ENCODE results near the gene STX8.

Gene STX8

GRCh38 chr17:9217151-9218056 is 358.2 kb downstream of the STX8 start:
- H3K36me3 ChIP-seq (replicated peaks): no peaks in the 10 kb centered on the region
- H3K27me3 ChIP-seq (replicated peaks): no peaks in the 10 kb centered on the region
- TF ChIP-seq CTCF (IDR thresholded peaks at IDR 0.05; ENCODE audit: low read depth, low read length, missing control alignments): no peak
- in situ Hi-C loops (cut with HindIII; ENCODE audit: low pct_ligation_motif_present, low sequenced_read_pairs): no loop called here
- peak; percentile 43 for DNase-seq
- H3K4me3 ChIP-seq (ENCODE audit: low read depth, low read length): no peak overlapping the region
- H3K27ac ChIP-seq: no peak overlapping the region

- Histone ChIP-seq H3K27ac (no peak overlapping the region), H3K4me3 (ENCODE audit: low read depth, low read length) (no peak overlapping the region), H3K27me3 (replicated peaks) (no peaks in the 10 kb centered on the region), H3K36me3 (replicated peaks) (no peaks in the 10 kb centered on the region)
- in situ Hi-C loops (cut with HindIII; ENCODE audit: low pct_ligation_motif_present, low sequenced_read_pairs): no loop called here
- no peak for TF ChIP-seq CTCF (IDR thresholded peaks at IDR 0.05; ENCODE audit: low read depth, low read length, missing control alignments)
- no peak for DNase-seq
Observed at GRCh38 chr17:9215465-9215864, 360.2 kb downstream of the STX8 start.

- Histone ChIP-seq H3K27me3 (replicated peaks) (no peaks in the 10 kb centered on the region), H3K27ac (no peak overlapping the region), H3K4me3 (ENCODE audit: low read depth, low read length) (no peak overlapping the region), H3K36me3 (replicated peaks) (no peaks in the 10 kb centered on the region)
- in situ Hi-C loops (cut with HindIII; ENCODE audit: low pct_ligation_motif_present, low sequenced_read_pairs): no loop called here
- TF ChIP-seq CTCF (IDR thresholded peaks at IDR 0.05; ENCODE audit: low read depth, low read length, missing control alignments): no peak
- DNase-seq: no peak
Observed at GRCh38 chr17:9213303-9213640, 362.3 kb downstream of the STX8 start.

- TF ChIP-seq CTCF (IDR thresholded peaks at IDR 0.05; ENCODE audit: low read depth, low read length, missing control alignments): no peak
- no peaks in the 10 kb centered on the region for H3K36me3 ChIP-seq (replicated peaks)
- in situ Hi-C loops (cut with HindIII; ENCODE audit: low pct_ligation_motif_present, low sequenced_read_pairs): no loop called here
Observed at GRCh38 chr17:9212376-9213302, 363.0 kb downstream of the STX8 start.

GRCh38 chr17:9211133-9211765 is 364.4 kb downstream of the STX8 start:
- no peaks in the 10 kb centered on the region for H3K36me3 ChIP-seq (replicated peaks)
- H3K27ac ChIP-seq: no peak overlapping the region
- no peak for DNase-seq
- H3K27me3 ChIP-seq (replicated peaks): no peaks in the 10 kb centered on the region
- in situ Hi-C loops (cut with HindIII; ENCODE audit: low pct_ligation_motif_present, low sequenced_read_pairs): no loop called here
- no peak overlapping the region for H3K4me3 ChIP-seq (ENCODE audit: low read depth, low read length)
- TF ChIP-seq CTCF (IDR thresholded peaks at IDR 0.05; ENCODE audit: low read depth, low read length, missing control alignments): no peak

More at GRCh38 chr17:9212376-9213302, 363.0 kb downstream of the STX8 start:
- no peak overlapping the region for H3K27ac ChIP-seq
- no peaks in the 10 kb centered on the region for H3K27me3 ChIP-seq (replicated peaks)
- H3K4me3 ChIP-seq (ENCODE audit: low read depth, low read length): no peak overlapping the region
- no peak for DNase-seq
